ENCODE data around the gene MTA1. TPM values are rescaled to one million over a fixed set of nuclear protein-coding genes. Genes with fewer than 3 reads are reported as not detected.

Gene MTA1
- total and polyA plus RNA-seq, 2 experiments from 2014 or later = 8.1 to 37.0 TPM

GRCh38 chr14:105467942-105468471 lies 48.4 kb downstream of the MTA1 start:
- Histone ChIP-seq H3K9me2 (ENCODE audit: insufficient read depth) (no peaks in the 10 kb centered on the region), H3K36me3 (ENCODE audit: low read depth) (peaks cover 3% of the 10 kb centered on the region; the same call in 1 of the 2 replicates), H3K79me2 (ENCODE audit: insufficient read depth) (no peaks in the 10 kb centered on the region), H3K27ac (no peak overlapping the region), H3K4me2 (ENCODE audit: unreplicated experiment) (no peak overlapping the region), H3K9me3 (ENCODE audit: low read depth) (no peaks in the 10 kb centered on the region), H3F3A (ENCODE audit: insufficient read depth) (no peaks in the 10 kb centered on the region), H3K9ac (no peak overlapping the region), H3K27me3 (replicated peaks; ENCODE audit: insufficient read depth) (no peaks in the 10 kb centered on the region), H3K4me1 (ENCODE audit: insufficient read depth) (no peaks in the 10 kb centered on the region), H3K4me3 (no peak overlapping the region), H2AFZ (no peak overlapping the region), H4K20me1 (ENCODE audit: insufficient read depth) (no peaks in the 10 kb centered on the region)
- TF ChIP-seq EZH2phosphoT487 (IDR thresholded peaks at IDR 0.05; ENCODE audit: insufficient read depth, low read depth) (no peak), EZH2 (IDR thresholded peaks at IDR 0.05; ENCODE audit: insufficient read depth, poor library complexity, severe bottlenecking) (no peak)
- no peak for DNase-seq
- in situ Hi-C loops (cut with MboI) = no loop called here
- WGBS, 2 experiments (ENCODE audit: low coverage in 1 of 2, low lambda C conversion rate in 2 of 2, missing lambda C conversion rate in 2 of 2) = 92 to 94% methylated on average over 16 to 22 of the region's 22 CpGs

- no peak overlapping the region for H3K4me2 ChIP-seq (ENCODE audit: unreplicated experiment)
- H3K27ac ChIP-seq = no peak overlapping the region
- in situ Hi-C loops (cut with MboI) = no loop called here
- peaks cover 3% of the 10 kb centered on the region; the same call in 1 of the 2 replicates for H3K36me3 ChIP-seq (ENCODE audit: low read depth)
- H4K20me1 ChIP-seq (ENCODE audit: insufficient read depth) = no peaks in the 10 kb centered on the region
- TF ChIP-seq EZH2phosphoT487 (IDR thresholded peaks at IDR 0.05; ENCODE audit: insufficient read depth, low read depth) (no peak), EZH2 (IDR thresholded peaks at IDR 0.05; ENCODE audit: insufficient read depth, poor library complexity, severe bottlenecking) (no peak)
- no peak overlapping the region for H3K4me3 ChIP-seq
- no peaks in the 10 kb centered on the region for H3K27me3 ChIP-seq (replicated peaks; ENCODE audit: insufficient read depth)
- no peaks in the 10 kb centered on the region for H3F3A ChIP-seq (ENCODE audit: insufficient read depth)
- no peaks in the 10 kb centered on the region for H3K9me3 ChIP-seq (ENCODE audit: low read depth)
- no peaks in the 10 kb centered on the region for H3K79me2 ChIP-seq (ENCODE audit: insufficient read depth)
- WGBS, 2 experiments (ENCODE audit: low coverage in 1 of 2, low lambda C conversion rate in 2 of 2, missing lambda C conversion rate in 2 of 2) = 63 to 69% methylated on average over 18 of the region's 19 CpGs
- H3K9ac ChIP-seq = no peak overlapping the region
- DNase-seq = no peak
- no peak overlapping the region for H2AFZ ChIP-seq
- no peaks in the 10 kb centered on the region for H3K9me2 ChIP-seq (ENCODE audit: insufficient read depth)
- no peaks in the 10 kb centered on the region for H3K4me1 ChIP-seq (ENCODE audit: insufficient read depth)
These were observed 49.1 kb downstream of the MTA1 start for GRCh38 chr14:105468621-105469241.

DNA sequence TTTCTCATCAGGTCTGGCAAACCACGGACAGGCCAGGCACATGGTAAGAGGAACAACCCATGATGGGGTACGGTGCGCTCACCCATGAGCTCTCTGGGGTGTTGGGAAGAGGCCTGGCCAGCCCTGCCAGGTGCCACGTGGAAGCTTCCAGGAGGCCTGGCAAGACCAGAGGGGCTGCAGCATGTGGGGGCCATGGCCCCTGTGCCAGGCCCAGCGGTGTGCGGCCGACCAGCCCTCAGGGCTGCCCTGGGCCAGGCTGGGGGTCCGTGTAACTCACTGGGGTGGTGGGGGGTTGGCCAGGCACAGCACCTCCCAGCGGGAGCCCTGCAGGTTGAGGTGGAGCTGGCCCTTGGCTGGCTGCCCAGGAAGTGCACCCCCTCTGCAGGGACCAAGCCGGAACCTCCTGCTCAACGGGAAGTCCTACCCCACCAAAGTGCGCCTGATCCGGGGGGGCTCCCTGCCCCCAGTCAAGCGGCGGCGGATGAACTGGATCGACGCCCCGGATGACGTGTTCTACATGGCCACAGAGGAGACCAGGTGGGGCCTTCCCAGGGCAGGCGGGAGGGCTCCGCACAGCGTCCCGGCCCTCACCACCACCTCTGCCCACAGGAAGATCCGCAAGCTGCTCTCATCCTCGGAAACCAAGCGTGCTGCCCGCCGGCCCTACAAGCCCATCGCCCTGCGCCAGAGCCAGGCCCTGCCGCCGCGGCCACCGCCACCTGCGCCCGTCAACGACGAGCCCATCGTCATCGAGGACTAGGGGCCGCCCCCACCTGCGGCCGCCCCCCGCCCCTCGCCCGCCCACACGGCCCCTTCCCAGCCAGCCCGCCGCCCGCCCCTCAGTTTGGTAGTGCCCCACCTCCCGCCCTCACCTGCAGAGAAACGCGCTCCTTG lies 50.1 kb downstream of the MTA1 start:
- no peaks in the 10 kb centered on the region for H3K9me2 ChIP-seq (ENCODE audit: insufficient read depth)
- no peak for TF ChIP-seq EZH2 (IDR thresholded peaks at IDR 0.05; ENCODE audit: insufficient read depth, poor library complexity, severe bottlenecking)
- TF ChIP-seq EZH2phosphoT487 (IDR thresholded peaks at IDR 0.05; ENCODE audit: insufficient read depth, low read depth) = no peak
- no peaks in the 10 kb centered on the region for H3F3A ChIP-seq (ENCODE audit: insufficient read depth)
- H3K79me2 ChIP-seq (ENCODE audit: insufficient read depth) = no peaks in the 10 kb centered on the region
- no peak overlapping the region for H2AFZ ChIP-seq
- H3K4me3 ChIP-seq = no peak overlapping the region
- no peak for DNase-seq
- no peaks in the 10 kb centered on the region for H4K20me1 ChIP-seq (ENCODE audit: insufficient read depth)
- 0 out of 2 replicates have a peak, but pooled peaks cover 3% of the 10 kb centered on the region for H3K36me3 ChIP-seq (ENCODE audit: low read depth)
- H3K9me3 ChIP-seq (ENCODE audit: low read depth) = no peaks in the 10 kb centered on the region
- H3K27ac ChIP-seq = no peak overlapping the region
- in situ Hi-C loops (cut with MboI) = no loop called here
- no peaks in the 10 kb centered on the region for H3K4me1 ChIP-seq (ENCODE audit: insufficient read depth)
- no peak overlapping the region for H3K9ac ChIP-seq
- H3K27me3 ChIP-seq (replicated peaks; ENCODE audit: insufficient read depth) = no peaks in the 10 kb centered on the region
- no peak overlapping the region for H3K4me2 ChIP-seq (ENCODE audit: unreplicated experiment)
- WGBS, 2 experiments (ENCODE audit: low coverage in 1 of 2, low lambda C conversion rate in 2 of 2, missing lambda C conversion rate in 2 of 2) = 94 to 95% methylated on average over 18 to 53 of the region's 54 CpGs

- H3K9me2 ChIP-seq (ENCODE audit: insufficient read depth) = no peaks in the 10 kb centered on the region
- no peaks in the 10 kb centered on the region for H3F3A ChIP-seq (ENCODE audit: insufficient read depth)
- H3K36me3 ChIP-seq (ENCODE audit: low read depth) = 0 out of 2 replicates have a peak, but pooled peaks cover 3% of the 10 kb centered on the region
- H3K79me2 ChIP-seq (ENCODE audit: insufficient read depth) = no peaks in the 10 kb centered on the region
- H3K9me3 ChIP-seq (ENCODE audit: low read depth) = no peaks in the 10 kb centered on the region
- WGBS, 2 experiments (ENCODE audit: low coverage in 1 of 2, low lambda C conversion rate in 2 of 2, missing lambda C conversion rate in 2 of 2) = 88% methylated on average over 34 of the region's 34 CpGs
- no peak overlapping the region for H3K4me2 ChIP-seq (ENCODE audit: unreplicated experiment)
- no peak overlapping the region for H3K4me3 ChIP-seq
- H3K9ac ChIP-seq = no peak overlapping the region
- no peak overlapping the region for H3K27ac ChIP-seq
- no peaks in the 10 kb centered on the region for H4K20me1 ChIP-seq (ENCODE audit: insufficient read depth)
- H2AFZ ChIP-seq = no peak overlapping the region
- in situ Hi-C loops (cut with MboI) = no loop called here
- no peaks in the 10 kb centered on the region for H3K27me3 ChIP-seq (replicated peaks; ENCODE audit: insufficient read depth)
- DNase-seq = no peak
- no peak for TF ChIP-seq EZH2 (IDR thresholded peaks at IDR 0.05; ENCODE audit: insufficient read depth, poor library complexity, severe bottlenecking)
- TF ChIP-seq EZH2phosphoT487 (IDR thresholded peaks at IDR 0.05; ENCODE audit: insufficient read depth, low read depth) = no peak
- H3K4me1 ChIP-seq (ENCODE audit: insufficient read depth) = no peaks in the 10 kb centered on the region
These were observed 51.0 kb downstream of the MTA1 start for GRCh38 chr14:105470350-105471296.
